ENCODE results near the gene MVD.

DNA sequence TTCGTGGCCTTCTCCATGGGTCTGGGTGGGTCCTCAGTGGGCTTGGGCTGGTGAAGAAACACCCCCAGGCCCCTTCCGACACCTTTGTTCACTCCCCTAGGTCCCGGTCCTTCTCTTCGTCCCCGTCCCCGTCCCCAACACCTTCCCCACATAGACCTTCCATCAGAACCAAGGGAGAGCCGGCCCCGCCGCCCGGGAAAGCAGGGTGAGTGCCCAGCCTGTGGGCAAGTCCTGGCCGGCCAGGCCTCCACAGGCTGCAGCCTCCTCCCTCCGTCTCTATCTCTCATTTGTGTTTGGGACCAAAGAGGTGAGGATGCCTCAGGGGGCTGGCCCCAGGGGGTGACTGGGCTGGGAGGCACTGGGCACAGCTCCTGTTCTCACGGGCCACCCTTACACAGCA, 39.0 kb downstream of the MVD start:
- TF ChIP-seq, protein P1, sequence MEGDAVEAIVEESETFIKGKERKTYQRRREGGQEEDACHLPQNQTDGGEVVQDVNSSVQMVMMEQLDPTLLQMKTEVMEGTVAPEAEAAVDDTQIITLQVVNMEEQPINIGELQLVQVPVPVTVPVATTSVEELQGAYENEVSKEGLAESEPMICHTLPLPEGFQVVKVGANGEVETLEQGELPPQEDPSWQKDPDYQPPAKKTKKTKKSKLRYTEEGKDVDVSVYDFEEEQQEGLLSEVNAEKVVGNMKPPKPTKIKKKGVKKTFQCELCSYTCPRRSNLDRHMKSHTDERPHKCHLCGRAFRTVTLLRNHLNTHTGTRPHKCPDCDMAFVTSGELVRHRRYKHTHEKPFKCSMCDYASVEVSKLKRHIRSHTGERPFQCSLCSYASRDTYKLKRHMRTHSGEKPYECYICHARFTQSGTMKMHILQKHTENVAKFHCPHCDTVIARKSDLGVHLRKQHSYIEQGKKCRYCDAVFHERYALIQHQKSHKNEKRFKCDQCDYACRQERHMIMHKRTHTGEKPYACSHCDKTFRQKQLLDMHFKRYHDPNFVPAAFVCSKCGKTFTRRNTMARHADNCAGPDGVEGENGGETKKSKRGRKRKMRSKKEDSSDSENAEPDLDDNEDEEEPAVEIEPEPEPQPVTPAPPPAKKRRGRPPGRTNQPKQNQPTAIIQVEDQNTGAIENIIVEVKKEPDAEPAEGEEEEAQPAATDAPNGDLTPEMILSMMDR (conservative IDR thresholded peaks at IDR 0.05 in 1 of 2, IDR thresholded peaks at IDR 0.05 in 1 of 2; ENCODE audit: extremely low read depth in 1 of 2, insufficient read depth in 1 of 2, low read depth in 1 of 2, low read length in 2 of 2), result no peak
- no peak for TF ChIP-seq EZH2 (IDR thresholded peaks at IDR 0.05; ENCODE audit: borderline replicate concordance, low read length)
